K562 (cell line): ENCODE measurements around the gene GATA2. TPM values are rescaled to one million over a fixed set of nuclear protein-coding genes. Genes with fewer than 3 reads are reported as not detected.

ENCODE experiments used
- CBFB ChIP-seq: sonication (generic); formaldehyde crosslinking; IDR thresholded peaks from 2 replicates; pipeline ENCODE4 v1.4.0; 2020; ENCODE audit warnings: mild to moderate bottlenecking, missing genetic modification reagents
- GATA2 ChIP-seq: sonication (generic); formaldehyde crosslinking; IDR thresholded peaks from 2 replicates; pipeline ENCODE4 v1.4.0; 2020; ENCODE audit warnings: mild to moderate bottlenecking, missing genetic modification reagents
- NCOA1 ChIP-seq: fragments of 450-650 bp; IDR thresholded peaks from 2 replicates; pipeline ENCODE4 v1.6.1; 2016; ENCODE audit warnings: low read depth
- PHB2 ChIP-seq: fragments of 450-650 bp; IDR thresholded peaks from 2 replicates; pipeline ENCODE4 v1.6.1; 2017; ENCODE audit warnings: low read depth
- SMARCE1 ChIP-seq: fragments of 450-650 bp; IDR thresholded peaks from 2 replicates; pipeline ENCODE4 v1.7.1; 2016; ENCODE audit warnings: mild to moderate bottlenecking
- ZNF232 ChIP-seq: sonication (generic); formaldehyde crosslinking; IDR thresholded peaks from 2 replicates; pipeline ENCODE4 v1.8.0; 2022; ENCODE audit warnings: mild to moderate bottlenecking, missing genetic modification reagents
- ZNF561 ChIP-seq: fragments of 450-650 bp; formaldehyde crosslinking; conservative IDR thresholded peaks from 2 replicates; pipeline ENCODE4 v1.4.0; 2020; ENCODE audit warnings: mild to moderate bottlenecking, moderate library complexity
- ZNF589 ChIP-seq: fragments of 200-800 bp; sonication (Bioruptor generic); IDR thresholded peaks from 2 replicates; pipeline ENCODE4 v1.6.1; 2016; ENCODE audit warnings: low read depth, missing genetic modification characterization, missing compliant biosample characterization
- ZSCAN32 ChIP-seq: fragments of 450-650 bp; formaldehyde crosslinking; IDR thresholded peaks from 2 replicates; pipeline ENCODE4 v1.4.0; 2020; ENCODE audit warnings: mild to moderate bottlenecking, moderate library complexity
- polyA plus RNA-seq, 8 experiments: library from polyadenylated mRNA; depleted of rRNA in 4 of 8; stranded (reverse) in 5 of 8; unstranded in 3 of 8; fragments of >200 nt; fragmentation: Nextera tagmentation in 2 of 8; fragmentation: Illumina TruSeq in 1 of 8; extraction: Ambion mirVana in 2 of 8; extraction: Trizol in 1 of 8; gene quantifications; 2 replicates each; pipeline versions ENCODE4 v1.2.1 to v1.2.3, GENCODE V29; 2011 to 2014; ENCODE audit warnings: inconsistent platforms in 1 of 8, missing spikeins in 1 of 8
- total RNA-seq, 7 experiments: library from RNA; depleted of rRNA in 6 of 7; stranded (reverse); fragments of >200 nt in 6 of 7; fragmentation: Illumina TruSeq in 2 of 7; extraction: Trizol in 2 of 7; gene quantifications; 2 replicates each; pipeline versions ENCODE4 v1.2.1 to v1.2.3, GENCODE V29; 2011 to 2021; ENCODE audit warnings: low replicate concordance in 1 of 7
- TF ChIP-seq, protein P1 (sequence below): IDR thresholded peaks from 2 replicates; pipeline ENCODE4 v1.6.1; 2011; ENCODE audit warnings: borderline replicate concordance, low read depth, mild to moderate bottlenecking, moderate library complexity, low read length; ENCODE audit not compliant: insufficient read depth, poor library complexity, severe bottlenecking
- TF ChIP-seq, protein P2 (sequence below): fragments of 250-450 bp; sonication (Bioruptor Pico); IDR thresholded peaks from 2 replicates; pipeline ENCODE4 v1.5.0; 2021; ENCODE audit warnings: mild to moderate bottlenecking, moderate library complexity
- TF ChIP-seq, protein P3 (sequence below): fragments of 450-650 bp; IDR thresholded peaks from 2 replicates; pipeline ENCODE4 v1.6.1; 2014; ENCODE audit warnings: low read depth, mild to moderate bottlenecking, moderate library complexity, borderline replicate concordance
- TF ChIP-seq, protein P4 (sequence below): fragments of 250-450 bp; sonication (Bioruptor Pico); IDR thresholded peaks from 2 replicates; pipeline ENCODE4 v1.8.0; 2022; ENCODE audit warnings: inconsistent platforms, mild to moderate bottlenecking, moderate library complexity, borderline replicate concordance
- TF ChIP-seq, protein P5 (sequence below): fragments of 250-450 bp; sonication (Bioruptor Pico); IDR thresholded peaks from 2 replicates; pipeline ENCODE4 v1.9.0; 2021; ENCODE audit warnings: mild to moderate bottlenecking, inconsistent platforms
- TF ChIP-seq, protein P6 (sequence below): fragments of 250-450 bp; sonication (Bioruptor Pico); IDR thresholded peaks from 2 replicates; pipeline ENCODE4 v1.8.0; 2021; ENCODE audit warnings: borderline replicate concordance, mild to moderate bottlenecking, moderate library complexity; ENCODE audit not compliant: poor library complexity, severe bottlenecking

Gene GATA2
- total and polyA plus RNA-seq, 9 of the 15 experiments (the other 6 are each of a cell fraction or from before 2014, with no cell fraction given): 8.5 to 218 (median 50.8) TPM

DNA sequence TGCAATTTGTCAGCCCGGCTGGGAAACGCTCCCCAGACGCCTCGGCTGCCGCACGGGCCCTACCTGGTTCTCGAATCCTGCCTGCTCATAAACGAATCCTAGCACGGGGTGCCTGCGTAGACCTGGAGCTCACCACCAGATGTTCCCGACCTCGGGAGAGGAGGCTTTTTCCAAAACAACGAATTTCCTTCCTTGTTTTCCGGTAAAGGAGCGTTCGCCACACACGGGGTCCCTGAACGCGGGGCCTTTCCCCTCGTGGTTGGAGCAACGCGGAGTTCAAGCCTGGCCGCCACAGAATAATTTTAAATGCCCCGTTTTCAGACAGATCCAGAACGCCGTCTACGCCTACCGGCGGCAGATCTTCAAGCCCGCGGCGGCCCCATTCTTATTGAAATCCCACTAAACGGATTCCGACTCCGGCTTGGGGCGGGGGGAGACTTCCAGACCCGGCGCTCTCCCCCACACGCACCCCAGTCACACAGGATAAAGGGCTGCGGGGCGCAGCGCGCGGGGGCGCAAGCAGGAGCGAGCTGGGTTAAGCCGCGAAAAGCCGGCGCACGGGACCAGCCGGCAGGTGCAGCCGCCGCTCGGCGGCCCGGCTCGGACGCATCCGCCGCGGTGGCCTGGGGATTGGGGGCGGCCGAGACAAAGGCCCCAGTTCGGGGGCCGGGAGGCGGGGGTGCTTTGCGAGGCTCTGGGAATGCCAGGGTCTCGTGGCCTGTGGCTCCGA, 895 bp downstream of the GATA2 start (continued):
- TF ChIP-seq, protein P1, sequence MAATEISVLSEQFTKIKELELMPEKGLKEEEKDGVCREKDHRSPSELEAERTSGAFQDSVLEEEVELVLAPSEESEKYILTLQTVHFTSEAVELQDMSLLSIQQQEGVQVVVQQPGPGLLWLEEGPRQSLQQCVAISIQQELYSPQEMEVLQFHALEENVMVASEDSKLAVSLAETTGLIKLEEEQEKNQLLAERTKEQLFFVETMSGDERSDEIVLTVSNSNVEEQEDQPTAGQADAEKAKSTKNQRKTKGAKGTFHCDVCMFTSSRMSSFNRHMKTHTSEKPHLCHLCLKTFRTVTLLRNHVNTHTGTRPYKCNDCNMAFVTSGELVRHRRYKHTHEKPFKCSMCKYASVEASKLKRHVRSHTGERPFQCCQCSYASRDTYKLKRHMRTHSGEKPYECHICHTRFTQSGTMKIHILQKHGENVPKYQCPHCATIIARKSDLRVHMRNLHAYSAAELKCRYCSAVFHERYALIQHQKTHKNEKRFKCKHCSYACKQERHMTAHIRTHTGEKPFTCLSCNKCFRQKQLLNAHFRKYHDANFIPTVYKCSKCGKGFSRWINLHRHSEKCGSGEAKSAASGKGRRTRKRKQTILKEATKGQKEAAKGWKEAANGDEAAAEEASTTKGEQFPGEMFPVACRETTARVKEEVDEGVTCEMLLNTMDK: no peak
- TF ChIP-seq PHB2 (no peak), ZNF589 (CRISPR knock-in tag) (no peak), ZNF561 (CRISPR knock-in tag) (no peak), ZNF232 (CRISPR knock-in tag) (no peak), GATA2 (no peak), ZSCAN32 (CRISPR knock-in tag) (no peak), CBFB (no peak), SMARCE1 (no peak), NCOA1 (no peak)
- TF ChIP-seq, protein P2, sequence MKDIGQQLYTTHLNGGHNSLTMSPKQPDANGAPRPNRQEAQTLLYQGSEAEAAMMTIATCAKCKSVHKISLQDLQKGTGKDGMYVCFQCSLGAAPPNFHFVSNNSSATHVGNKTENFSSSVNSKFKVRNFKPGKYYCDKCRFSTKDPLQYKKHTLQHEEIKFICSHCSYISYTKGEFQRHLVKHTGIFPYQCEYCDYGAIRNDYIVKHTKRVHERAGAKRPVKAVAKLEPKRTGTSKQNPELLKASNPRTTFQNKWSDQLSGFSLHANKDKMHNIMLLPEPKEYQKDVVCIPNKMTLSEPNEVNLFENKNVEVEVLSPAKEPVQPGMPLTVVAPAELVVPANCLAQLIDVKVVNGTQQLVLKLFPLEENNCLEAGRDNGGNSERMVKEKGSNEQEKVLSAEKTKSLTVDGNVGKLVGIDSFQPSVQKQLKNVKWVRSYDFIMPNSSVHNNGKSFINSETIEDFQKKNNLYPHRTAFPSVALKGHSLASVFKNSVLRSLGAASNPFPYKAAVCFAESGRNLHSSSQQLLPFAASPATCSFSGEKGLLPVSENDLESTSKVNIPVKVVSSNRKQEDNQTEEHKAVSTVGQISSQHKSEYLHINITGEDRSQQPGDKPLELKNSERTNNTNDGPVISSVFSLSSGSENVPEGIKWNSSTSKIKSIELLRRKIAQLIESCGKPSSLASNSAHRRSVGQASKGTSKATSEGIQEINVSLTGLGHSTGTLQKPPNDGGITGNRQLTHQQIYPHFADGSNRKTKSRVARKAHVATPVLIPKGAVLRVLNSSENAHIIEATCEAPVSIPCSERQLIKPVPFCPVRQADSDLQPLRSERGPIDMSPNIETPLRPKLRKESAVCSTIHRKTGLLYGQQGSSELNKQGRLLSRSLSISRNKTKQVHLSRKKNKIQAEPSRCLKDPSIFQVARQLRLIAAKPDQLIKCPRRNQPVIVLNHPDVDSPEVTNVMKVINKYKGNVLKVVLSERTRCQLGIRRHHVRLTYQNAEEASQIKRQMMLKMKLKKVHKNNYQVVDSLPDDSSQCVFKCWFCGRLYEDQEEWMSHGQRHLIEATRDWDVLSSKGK (CRISPR knock-in tag): no peak
- TF ChIP-seq, protein P3, sequence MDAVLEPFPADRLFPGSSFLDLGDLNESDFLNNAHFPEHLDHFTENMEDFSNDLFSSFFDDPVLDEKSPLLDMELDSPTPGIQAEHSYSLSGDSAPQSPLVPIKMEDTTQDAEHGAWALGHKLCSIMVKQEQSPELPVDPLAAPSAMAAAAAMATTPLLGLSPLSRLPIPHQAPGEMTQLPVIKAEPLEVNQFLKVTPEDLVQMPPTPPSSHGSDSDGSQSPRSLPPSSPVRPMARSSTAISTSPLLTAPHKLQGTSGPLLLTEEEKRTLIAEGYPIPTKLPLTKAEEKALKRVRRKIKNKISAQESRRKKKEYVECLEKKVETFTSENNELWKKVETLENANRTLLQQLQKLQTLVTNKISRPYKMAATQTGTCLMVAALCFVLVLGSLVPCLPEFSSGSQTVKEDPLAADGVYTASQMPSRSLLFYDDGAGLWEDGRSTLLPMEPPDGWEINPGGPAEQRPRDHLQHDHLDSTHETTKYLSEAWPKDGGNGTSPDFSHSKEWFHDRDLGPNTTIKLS: no peak
- TF ChIP-seq, protein P4, sequence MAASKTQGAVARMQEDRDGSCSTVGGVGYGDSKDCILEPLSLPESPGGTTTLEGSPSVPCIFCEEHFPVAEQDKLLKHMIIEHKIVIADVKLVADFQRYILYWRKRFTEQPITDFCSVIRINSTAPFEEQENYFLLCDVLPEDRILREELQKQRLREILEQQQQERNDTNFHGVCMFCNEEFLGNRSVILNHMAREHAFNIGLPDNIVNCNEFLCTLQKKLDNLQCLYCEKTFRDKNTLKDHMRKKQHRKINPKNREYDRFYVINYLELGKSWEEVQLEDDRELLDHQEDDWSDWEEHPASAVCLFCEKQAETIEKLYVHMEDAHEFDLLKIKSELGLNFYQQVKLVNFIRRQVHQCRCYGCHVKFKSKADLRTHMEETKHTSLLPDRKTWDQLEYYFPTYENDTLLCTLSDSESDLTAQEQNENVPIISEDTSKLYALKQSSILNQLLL: no peak
- TF ChIP-seq, protein P5, sequence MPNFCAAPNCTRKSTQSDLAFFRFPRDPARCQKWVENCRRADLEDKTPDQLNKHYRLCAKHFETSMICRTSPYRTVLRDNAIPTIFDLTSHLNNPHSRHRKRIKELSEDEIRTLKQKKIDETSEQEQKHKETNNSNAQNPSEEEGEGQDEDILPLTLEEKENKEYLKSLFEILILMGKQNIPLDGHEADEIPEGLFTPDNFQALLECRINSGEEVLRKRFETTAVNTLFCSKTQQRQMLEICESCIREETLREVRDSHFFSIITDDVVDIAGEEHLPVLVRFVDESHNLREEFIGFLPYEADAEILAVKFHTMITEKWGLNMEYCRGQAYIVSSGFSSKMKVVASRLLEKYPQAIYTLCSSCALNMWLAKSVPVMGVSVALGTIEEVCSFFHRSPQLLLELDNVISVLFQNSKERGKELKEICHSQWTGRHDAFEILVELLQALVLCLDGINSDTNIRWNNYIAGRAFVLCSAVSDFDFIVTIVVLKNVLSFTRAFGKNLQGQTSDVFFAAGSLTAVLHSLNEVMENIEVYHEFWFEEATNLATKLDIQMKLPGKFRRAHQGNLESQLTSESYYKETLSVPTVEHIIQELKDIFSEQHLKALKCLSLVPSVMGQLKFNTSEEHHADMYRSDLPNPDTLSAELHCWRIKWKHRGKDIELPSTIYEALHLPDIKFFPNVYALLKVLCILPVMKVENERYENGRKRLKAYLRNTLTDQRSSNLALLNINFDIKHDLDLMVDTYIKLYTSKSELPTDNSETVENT (CRISPR knock-in tag): no peak
- TF ChIP-seq, protein P6, sequence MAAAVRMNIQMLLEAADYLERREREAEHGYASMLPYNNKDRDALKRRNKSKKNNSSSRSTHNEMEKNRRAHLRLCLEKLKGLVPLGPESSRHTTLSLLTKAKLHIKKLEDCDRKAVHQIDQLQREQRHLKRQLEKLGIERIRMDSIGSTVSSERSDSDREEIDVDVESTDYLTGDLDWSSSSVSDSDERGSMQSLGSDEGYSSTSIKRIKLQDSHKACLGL (CRISPR knock-in tag): no peak
